SK-N-SH (cell line): ENCODE data around the gene HOXB9. TPM values are rescaled to one million over a fixed set of nuclear protein-coding genes. Genes with fewer than 3 reads are reported as not detected.

ENCODE experiments used
- CTCF ChIA-PET: fragments of 300-600, 350-600 bp; formaldehyde crosslinking; extraction: SDS; loops from one replicate; lab custom pipeline; 2021; lab: Yijun Ruan, JAX
- POLR2A ChIA-PET: fragments of 350-600 bp; sonication (Branson Sonifier 250); formaldehyde crosslinking; extraction: SDS; loops from one replicate; lab custom pipeline; 2020; ENCODE audit warnings: antibody characterized with exemption, inconsistent platforms; lab: Yijun Ruan, JAX
- DNase-seq: peaks from one replicate; pipeline ENCODE4 v3.0.0; 2012
- H2AFZ ChIP-seq: fragments of 200-600 bp; sonication (generic); 2 replicates; pipeline ENCODE4 v1.8.1; 2016; ENCODE audit warnings: antibody characterized with exemption, mild to moderate bottlenecking, low read depth
- H3F3A ChIP-seq: fragments of 200-600 bp; sonication (generic); replicated peaks from 2 replicates; pipeline ENCODE3; 2016; ENCODE audit warnings: antibody characterized with exemption, mild to moderate bottlenecking; ENCODE audit not compliant: insufficient read depth
- H3K27ac ChIP-seq, 2 experiments: fragments of 200-500 bp in 1 of 2; fragments of 200-600 bp in 1 of 2; sonication (Bioruptor generic) in 1 of 2; sonication (generic), shearing (Covaris generic) in 1 of 2; 2 replicates each; pipeline versions ENCODE4 v1.5.1 to v1.6.1; 2014 to 2016; ENCODE audit warnings: low read depth in 2 of 2, inconsistent platforms in 1 of 2, low read length in 1 of 2, mild to moderate bottlenecking in 1 of 2, mixed read lengths in 1 of 2
- H3K27me3 ChIP-seq: fragments of 200-600 bp; sonication (generic), shearing (Covaris generic); 2 replicates; pipeline ENCODE4 v1.6.1; 2016; ENCODE audit warnings: mixed run types; ENCODE audit not compliant: insufficient read depth
- H3K36me3 ChIP-seq, 2 experiments: fragments of 200-500 bp in 1 of 2; fragments of 200-600 bp in 1 of 2; sonication (Bioruptor generic) in 1 of 2; sonication (generic) in 1 of 2; replicated peaks in 1 of 2; 2 replicates each; pipeline versions ENCODE3 to v1.5.1; 2014 to 2016; ENCODE audit warnings: low read length in 1 of 2, mild to moderate bottlenecking in 1 of 2; ENCODE audit not compliant: insufficient read depth in 2 of 2, control insufficient read depth in 1 of 2
- H3K4me1 ChIP-seq, 2 experiments: fragments of 200-500 bp in 1 of 2; fragments of 200-600 bp in 1 of 2; sonication (Bioruptor generic) in 1 of 2; sonication (generic), shearing (Covaris generic) in 1 of 2; 2 replicates each; pipeline versions ENCODE4 v1.5.1 to v1.6.1; 2014 to 2016; ENCODE audit warnings: low read depth in 1 of 2, low read length in 1 of 2, mixed run types in 1 of 2; ENCODE audit not compliant: insufficient read depth in 2 of 2, control insufficient read depth in 1 of 2
- H3K4me2 ChIP-seq: fragments of 200-600 bp; sonication (generic), shearing (Covaris generic); 2 replicates; pipeline ENCODE4 v1.6.1; 2017; ENCODE audit warnings: mixed run types
- H3K4me3 ChIP-seq, 2 experiments: fragments of 200-500 bp in 1 of 2; fragments of 200-600 bp in 1 of 2; sonication (Bioruptor generic) in 1 of 2; sonication (generic), shearing (Covaris generic) in 1 of 2; 2 replicates each; pipeline versions ENCODE4 v1.5.1 to v1.8.1; 2014 to 2016; ENCODE audit warnings: low read depth in 2 of 2, inconsistent platforms in 1 of 2, low read length in 1 of 2, mild to moderate bottlenecking in 1 of 2, mixed read lengths in 1 of 2, moderate library complexity in 1 of 2
- H3K79me2 ChIP-seq: fragments of 200-600 bp; sonication (generic); 2 replicates; pipeline ENCODE4 v1.8.1; 2017; ENCODE audit warnings: mild to moderate bottlenecking; ENCODE audit not compliant: insufficient read depth
- H3K9ac ChIP-seq: fragments of 200-600 bp; sonication (generic); 2 replicates; pipeline ENCODE4 v1.6.1; 2017; ENCODE audit warnings: mixed run types
- H3K9me2 ChIP-seq: fragments of 200-600 bp; sonication (generic); 2 replicates; pipeline ENCODE4 v1.6.1; 2017; ENCODE audit warnings: mixed run types
- H3K9me3 ChIP-seq: fragments of 200-600 bp; sonication (generic); 2 replicates; pipeline ENCODE4 v1.6.1; 2017; ENCODE audit warnings: mixed run types, mild to moderate bottlenecking, moderate library complexity
- H4K20me1 ChIP-seq: fragments of 200-600 bp; sonication (generic); 2 replicates; pipeline ENCODE4 v1.6.1; 2017; ENCODE audit warnings: mild to moderate bottlenecking, mixed run types; ENCODE audit not compliant: insufficient read depth
- CTCF ChIP-seq: fragments of 200-600 bp; sonication (generic); IDR thresholded peaks from 2 replicates; pipeline ENCODE4 v1.6.1; 2017; ENCODE audit warnings: antibody characterized with exemption, mild to moderate bottlenecking, moderate library complexity
- JUND ChIP-seq: IDR thresholded peaks from 2 replicates; pipeline ENCODE4 v1.4.0; 2012
- NRF1 ChIP-seq: IDR thresholded peaks from 2 replicates; pipeline ENCODE4 v1.6.1; 2012; ENCODE audit warnings: low read depth, mild to moderate bottlenecking, low read length
- PBX3 ChIP-seq: IDR thresholded peaks from 2 replicates; pipeline ENCODE4; 2012
- POLR2AphosphoS5 ChIP-seq: IDR thresholded peaks from 2 replicates; pipeline ENCODE4 v1.6.1; 2012; ENCODE audit warnings: low read depth, low read length
- RAD21 ChIP-seq: IDR thresholded peaks from 2 replicates; pipeline ENCODE4 v1.6.1; 2012; ENCODE audit warnings: mild to moderate bottlenecking, low read length
- TCF12 ChIP-seq: IDR thresholded peaks from 2 replicates; pipeline ENCODE4 v1.4.0; 2012
- TEAD4 ChIP-seq: IDR thresholded peaks from 2 replicates; pipeline ENCODE4 v1.4.0; 2012; ENCODE audit warnings: mild to moderate bottlenecking, borderline replicate concordance; ENCODE audit not compliant: insufficient read depth
- USF2 ChIP-seq: fragments of 150-350 bp; IDR thresholded peaks from 2 replicates; pipeline ENCODE4 v1.6.1; 2017; ENCODE audit warnings: antibody characterized with exemption, low read length, low read depth, borderline replicate concordance
- WGBS: methylation state at CpG from one replicate; pipeline ENCODE4 v1.1.6; 2017; ENCODE audit warnings: low lambda C conversion rate; 5-methylcytosine and 5-hydroxymethylcytosine counted together
- polyA plus RNA-seq, 3 experiments: library from polyadenylated mRNA; depleted of rRNA; stranded (reverse); fragments of >200 nt; gene quantifications; 2 replicates each; pipeline ENCODE4 v1.2.3, GENCODE V29; 2012

HOXB9 gene
- polyA plus RNA-seq, 1 of the 3 experiments (the other 2 are of a cell fraction): not detected

- Histone ChIP-seq H3K4me1 (peaks cover 2 to 3% of the 10 kb centered on the region in 2 experiments; a peak in 1 of 4 replicates), H3K9me2 (no peaks in the 10 kb centered on the region), H3K36me3 (no peaks in the 10 kb centered on the region), H3K9me3 (no peaks in the 10 kb centered on the region), H3K4me2 (no peak overlapping the region), H3K27ac (no peak overlapping the region), H3F3A (peaks cover 4% of the 10 kb centered on the region), H3K4me3 (no peak overlapping the region), H4K20me1 (peaks cover 9% of the 10 kb centered on the region; the same call in 1 of the 2 replicates), H3K79me2 (no peaks in the 10 kb centered on the region), H3K27me3 (peaks cover 94% of the 10 kb centered on the region), H3K9ac (no peak overlapping the region), H2AFZ (no peak overlapping the region)
- POLR2A ChIA-PET: no interaction called here
- WGBS: 28% methylated on average over 7 of the region's 7 CpGs
- TF ChIP-seq CTCF (no peak), NRF1 (no peak), TEAD4 (no peak), RAD21 (no peak), TCF12 (no peak), USF2 (no peak), PBX3 (no peak)
- DNase-seq: no peak
- CTCF ChIA-PET: interaction anchor here (0.8 to 1.5 kb wide), 3 partner anchors 54 to 248 kb away, joined by 3 to 4 read pairs (median 3); no protein-coding TSS in a partner anchor
Measured at GRCh38 chr17:48582750-48583069, 43.4 kb downstream of the HOXB9 start.

- Histone ChIP-seq H3F3A (peaks cover 4% of the 10 kb centered on the region), H3K4me2 (no peak overlapping the region), H3K27me3 (peaks cover 94% of the 10 kb centered on the region), H2AFZ (no peak overlapping the region), H3K79me2 (no peaks in the 10 kb centered on the region), H3K27ac (no peak overlapping the region), H3K9me3 (no peaks in the 10 kb centered on the region), H3K9ac (no peak overlapping the region), H3K4me1 (peaks cover 0 to under 1% of the 10 kb centered on the region in 2 experiments; a peak in 1 of 4 replicates), H3K4me3 (no peak overlapping the region), H3K9me2 (no peaks in the 10 kb centered on the region), H4K20me1 (peaks cover 9% of the 10 kb centered on the region; the same call in 1 of the 2 replicates), H3K36me3 (no peaks in the 10 kb centered on the region)
- TF ChIP-seq POLR2AphosphoS5: 0 out of 2 replicates have a peak, but pooled peaks have one; percentile 16
- no peak for TF ChIP-seq JUND
- 27% methylated on average over 26 of the region's 26 CpGs for WGBS
- ChIA-PET POLR2A (no interaction called here), CTCF (interaction anchor here (0.7 to 1.5 kb wide), 4 partner anchors 12 to 244 kb away, joined by 3 read pairs; no protein-coding TSS in a partner anchor)
- DNase-seq: no peak
Measured at GRCh38 chr17:48579760-48580554, 46.2 kb downstream of the HOXB9 start.
